NAMALWA (cell line): ENCODE measurements around the gene ERCC1.
"Not testable (repeated sequence)": the region's sequence is repeated elsewhere in the genome, so short reads cannot be mapped to it uniquely, and the experiment has no call there.

Experiments
- DNase-seq: peaks from one replicate; pipeline ENCODE4 v3.0.0-alpha.2; 2015; ENCODE audit warnings: low spot score

Gene ERCC1

DNA sequence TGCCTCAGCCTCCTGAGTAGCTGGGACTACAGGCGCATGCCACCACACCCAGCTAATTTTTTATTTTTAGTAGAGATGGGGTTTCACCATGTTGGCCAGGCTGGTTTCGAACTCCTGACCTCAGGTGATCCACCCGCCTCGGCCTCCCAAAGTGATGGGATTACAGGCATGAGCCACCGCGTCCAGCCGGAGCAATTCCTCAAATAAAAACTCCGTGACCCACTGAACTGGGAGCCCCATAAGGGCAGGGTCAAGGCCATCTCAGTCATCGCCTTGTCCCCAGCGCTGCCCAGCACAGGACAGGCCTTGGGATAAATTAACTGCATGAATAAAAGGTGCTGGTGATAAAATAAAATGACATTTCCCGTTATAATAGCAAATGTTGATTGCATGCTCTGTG lies 6.2 kb upstream of the ERCC1 start:
- not testable (repeated sequence) for DNase-seq

DNA sequence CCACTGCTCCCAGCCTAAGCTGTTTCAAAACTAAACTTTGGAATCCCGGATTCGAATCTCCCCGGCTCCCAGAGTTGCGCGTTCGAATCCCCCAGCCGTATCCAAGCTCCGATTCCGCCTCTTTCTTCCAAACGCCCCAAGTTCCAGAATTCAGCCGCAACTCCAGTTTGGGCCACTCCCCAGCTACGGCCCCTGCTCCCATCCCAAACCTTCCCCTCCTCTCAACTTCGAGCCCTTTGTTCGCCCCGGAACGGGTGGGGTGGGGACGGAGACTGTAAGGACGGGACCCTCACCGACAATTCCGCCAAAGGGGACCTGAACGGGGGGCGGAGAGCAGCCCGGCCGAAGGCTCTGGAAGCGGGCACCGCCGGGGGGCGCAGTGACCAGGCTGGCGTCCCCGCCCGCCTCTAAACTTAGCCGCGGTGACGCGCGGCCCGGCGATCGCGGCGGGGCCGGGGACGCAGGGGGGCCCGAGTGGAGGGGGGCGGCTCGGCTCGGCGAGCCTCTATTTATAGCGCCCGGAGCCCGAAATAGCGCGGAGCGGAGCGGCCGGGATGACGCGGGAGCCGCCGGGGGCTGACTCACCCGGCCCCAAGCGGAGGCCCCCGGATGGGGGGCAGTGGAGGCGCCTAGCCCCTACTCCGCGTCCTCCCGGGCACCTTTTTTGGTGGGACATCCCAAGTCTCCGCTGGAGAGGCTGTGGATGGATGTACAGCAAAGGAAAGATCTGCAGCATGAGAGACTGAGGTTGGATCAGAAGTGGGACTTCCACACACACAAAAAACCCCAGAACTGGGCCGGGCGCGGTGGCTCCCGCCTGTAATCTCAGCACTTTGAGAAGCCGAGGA lies 4.9 kb upstream of the ERCC1 start:
- no peak for DNase-seq

DNA sequence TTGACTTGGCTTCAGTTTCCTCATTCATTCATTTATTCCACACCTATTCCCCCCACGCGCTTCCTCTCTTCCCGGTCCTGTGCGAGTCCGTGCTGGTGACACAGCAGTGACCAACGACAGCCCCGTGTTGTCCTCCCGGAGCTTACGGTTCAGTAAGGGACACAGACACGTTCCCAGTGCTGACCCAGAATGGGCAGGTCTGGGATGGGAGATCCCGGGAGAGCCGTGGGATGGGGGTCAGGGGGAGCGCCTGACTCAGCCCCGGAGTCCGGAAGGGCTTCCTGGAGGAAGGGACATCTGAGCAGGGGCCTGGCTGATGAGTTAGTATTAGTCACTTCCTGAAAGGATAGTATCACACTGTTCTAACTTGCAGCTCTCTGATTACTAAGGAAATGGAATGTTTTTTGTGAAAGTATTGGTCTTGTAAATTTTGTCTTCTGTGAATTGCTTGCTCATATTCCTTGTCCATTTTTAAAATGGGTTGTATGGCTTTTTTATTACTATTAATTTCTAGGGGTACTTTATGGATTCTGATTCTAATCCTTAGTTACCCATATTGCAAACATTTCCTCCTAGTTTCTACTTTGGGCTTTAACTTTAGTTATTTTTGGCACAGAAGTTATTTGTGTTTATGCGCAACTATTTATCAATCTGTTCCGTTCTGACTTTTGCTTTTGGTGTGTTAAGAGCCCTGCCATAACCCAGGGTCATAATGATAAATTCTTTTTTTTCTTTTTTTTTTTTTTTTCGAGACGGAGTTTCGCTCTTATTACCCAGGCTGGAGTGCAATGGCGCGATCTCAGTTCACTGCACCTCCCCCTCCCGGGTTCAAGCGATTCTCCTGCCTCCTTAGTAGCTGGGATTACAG lies 708 bp upstream of the ERCC1 start:
- DNase-seq: no peak

DNA sequence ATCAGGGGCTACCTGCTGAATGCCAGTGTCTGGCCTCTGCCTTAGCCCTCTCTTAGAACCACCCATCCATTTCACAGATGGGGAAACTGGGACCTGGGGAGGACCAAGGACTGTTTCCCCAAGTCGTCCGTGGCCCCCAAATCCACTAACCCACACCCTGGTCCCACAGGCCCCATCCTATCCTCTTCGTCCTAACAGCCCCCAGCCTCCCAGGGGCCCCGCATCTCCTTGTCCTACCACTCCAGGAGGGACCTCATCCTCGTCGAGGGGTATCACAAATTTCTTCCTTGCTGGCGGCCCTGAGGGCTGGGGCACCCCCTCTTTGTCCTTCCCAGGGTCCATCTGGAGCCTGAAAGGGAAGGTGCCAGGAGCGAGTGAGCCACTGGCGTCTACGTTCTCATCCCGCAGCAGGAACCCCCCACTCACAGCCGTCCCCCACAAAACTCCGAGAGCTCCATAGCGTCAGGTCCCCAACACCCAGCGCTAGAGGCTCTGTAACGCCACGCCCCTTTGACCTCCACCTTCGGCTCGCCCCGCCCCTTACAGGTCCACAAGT lies 606 bp downstream of the ERCC1 start:
- no peak for DNase-seq

DNA sequence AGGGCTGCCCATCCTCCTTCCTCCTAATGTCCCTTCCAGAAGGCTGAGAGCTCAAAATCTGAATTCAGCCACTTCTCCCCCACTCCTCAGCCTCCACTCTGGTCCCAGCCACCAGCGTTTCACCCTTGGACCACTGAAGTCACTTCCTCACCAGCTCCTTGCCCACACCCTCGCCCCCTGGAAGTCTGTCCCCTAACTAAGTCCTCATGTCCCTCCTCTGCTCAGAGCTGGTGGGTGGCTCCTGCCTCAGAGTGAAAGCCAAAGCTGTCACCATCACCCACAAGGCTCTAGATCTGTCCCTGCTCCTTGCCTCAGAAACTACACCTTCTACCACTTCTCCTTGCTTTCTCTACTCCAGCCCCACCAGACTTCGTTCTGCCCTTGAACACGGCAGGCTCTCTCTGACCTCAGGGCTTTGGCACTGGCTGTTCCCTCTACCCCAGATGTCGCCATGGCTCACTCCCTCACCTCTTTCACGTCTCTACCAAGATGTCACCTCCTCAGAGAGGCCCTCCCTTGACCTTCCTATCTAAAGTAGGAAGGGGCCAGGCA lies 1.7 kb downstream of the ERCC1 start:
- no peak for DNase-seq

DNA sequence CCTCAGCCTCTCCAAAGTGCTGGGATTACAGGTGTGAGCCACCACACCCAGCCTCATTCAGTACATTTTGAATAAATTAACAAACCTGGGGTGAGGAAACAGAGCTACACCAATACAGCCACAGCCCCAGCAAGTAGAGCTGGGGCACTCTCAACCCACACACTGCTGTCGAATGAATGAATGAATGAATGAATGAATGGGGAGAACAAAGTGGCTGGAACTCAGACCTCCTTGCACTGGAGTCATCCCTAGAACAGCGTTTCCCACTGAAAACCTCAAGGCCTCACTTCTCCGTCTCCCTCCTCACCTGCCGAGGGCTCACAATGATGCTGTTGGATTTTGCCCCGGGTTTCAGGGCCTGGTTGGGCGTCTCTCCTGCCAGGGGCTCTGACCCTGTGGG lies 2.8 kb downstream of the ERCC1 start:
- DNase-seq: no peak

DNA sequence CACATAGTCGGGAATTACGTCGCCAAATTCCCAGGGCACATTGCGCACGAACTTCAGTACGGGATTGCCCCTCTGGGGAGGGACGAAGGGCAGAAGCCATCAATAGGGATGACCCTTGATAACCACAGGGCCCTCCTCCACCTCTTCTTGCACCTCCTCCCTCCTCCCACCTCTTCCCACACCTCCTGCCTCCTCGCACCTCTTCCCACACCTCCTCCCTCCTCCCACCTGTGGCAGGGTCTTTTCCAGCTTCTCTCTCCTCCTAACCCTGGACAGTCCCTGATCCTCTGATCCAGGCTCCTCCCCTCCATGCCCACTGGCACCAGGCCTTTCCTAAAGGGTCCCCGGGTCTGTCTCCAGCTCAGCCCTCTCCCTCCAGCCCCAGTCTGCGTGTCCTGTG lies 3.4 kb downstream of the ERCC1 start:
- no peak for DNase-seq

DNA sequence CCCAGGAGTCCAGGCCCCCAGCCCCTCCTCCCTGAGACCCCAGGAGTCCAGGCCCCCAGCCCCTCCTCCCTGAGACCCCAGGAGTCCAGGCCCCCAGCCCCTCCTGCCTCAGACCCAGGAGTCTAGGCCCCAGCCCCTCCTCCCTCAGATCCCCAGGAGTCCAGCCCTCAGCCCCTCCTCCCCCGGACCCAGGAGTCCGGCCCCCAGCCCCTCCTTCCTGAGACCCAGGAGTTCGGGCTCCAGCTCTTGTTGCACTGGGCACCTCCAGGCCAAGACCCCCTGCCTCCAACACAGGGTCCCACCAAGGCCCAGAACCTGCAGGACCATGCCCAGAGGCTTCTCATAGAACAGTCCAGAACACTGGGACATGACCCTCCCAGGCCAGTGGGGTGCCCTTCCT lies 3.8 kb downstream of the ERCC1 start:
- DNase-seq: no peak

DNA sequence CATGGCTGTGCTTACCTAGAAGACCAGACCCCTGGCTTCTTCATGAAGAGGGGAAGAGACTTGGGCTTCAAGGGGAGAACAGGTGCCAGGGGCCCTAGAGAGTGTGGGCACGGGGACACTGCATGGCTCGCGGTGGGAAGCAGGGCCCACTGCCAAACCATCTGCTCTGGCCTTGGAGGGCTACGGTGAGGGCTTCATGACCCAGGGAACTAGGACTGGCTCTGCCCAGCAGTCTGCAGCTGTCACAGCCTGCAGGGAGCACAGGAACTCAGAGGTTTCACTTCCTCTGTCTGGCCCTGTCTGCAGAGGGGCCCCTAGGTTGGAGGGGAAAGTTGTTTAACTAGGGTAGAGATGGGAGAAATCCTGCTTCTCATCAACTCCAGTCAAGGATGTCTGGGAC lies 4.3 kb downstream of the ERCC1 start:
- DNase-seq: peak; percentile 93

DNA sequence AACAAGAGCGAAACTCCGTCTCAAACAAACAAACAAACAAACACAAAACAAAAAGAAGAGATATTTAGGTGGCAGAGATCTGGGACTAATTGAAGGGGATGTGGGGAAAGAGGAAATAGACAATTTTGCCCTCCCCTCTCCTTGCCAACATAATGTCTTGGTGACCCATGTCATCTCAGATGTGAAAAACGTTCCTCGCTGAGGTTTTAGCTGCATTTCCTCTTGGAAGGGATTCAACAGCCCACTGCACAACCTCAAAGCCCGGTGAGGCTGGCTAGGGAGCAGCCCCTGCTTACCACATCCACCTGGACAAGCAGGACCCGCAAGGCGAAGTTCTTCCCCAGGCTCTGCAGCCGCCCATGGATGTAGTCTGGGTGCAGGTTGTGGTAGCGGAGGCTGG lies 4.9 kb downstream of the ERCC1 start:
- DNase-seq: no peak

DNA sequence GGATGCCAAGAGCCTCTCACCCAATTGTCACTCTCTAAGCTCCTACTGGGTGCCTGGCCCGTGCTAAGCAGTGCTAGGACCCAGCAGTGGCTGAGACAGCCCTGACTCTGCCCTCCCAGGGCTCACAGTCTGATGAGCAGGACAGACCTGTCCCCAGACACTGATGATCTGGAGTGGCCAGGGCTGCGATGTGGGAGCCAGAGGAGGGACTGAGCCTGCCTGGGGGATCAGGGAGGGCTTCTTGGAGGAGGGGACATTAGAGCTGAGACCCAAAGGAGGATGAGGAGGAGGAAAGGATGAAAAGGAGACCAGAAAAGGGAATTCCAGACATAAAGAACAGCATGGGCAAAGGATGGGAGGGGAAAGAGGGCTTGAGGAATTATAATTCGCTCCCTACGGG lies 6.6 kb downstream of the ERCC1 start:
- DNase-seq: no peak

DNA sequence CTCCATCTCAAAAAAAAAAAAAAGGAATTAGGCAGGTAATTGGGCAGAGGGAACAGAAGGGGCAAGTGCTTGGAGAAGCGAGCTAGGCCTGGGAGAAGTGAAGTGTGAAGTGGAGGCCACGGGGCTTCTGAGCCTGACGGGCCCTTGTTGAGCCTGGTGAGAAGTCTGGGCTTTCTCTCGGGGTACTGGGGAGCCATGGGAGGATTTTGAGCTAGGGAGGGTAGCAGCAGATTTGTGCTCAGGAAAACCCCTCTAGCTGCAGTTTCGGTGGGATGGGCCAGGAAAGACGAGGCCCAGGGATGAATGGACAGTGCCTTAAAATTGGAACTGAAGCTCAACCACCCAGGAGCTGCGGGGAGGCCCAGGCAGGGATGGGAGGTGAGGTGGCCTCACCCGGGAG lies 9.2 kb downstream of the ERCC1 start:
- no peak for DNase-seq

DNA sequence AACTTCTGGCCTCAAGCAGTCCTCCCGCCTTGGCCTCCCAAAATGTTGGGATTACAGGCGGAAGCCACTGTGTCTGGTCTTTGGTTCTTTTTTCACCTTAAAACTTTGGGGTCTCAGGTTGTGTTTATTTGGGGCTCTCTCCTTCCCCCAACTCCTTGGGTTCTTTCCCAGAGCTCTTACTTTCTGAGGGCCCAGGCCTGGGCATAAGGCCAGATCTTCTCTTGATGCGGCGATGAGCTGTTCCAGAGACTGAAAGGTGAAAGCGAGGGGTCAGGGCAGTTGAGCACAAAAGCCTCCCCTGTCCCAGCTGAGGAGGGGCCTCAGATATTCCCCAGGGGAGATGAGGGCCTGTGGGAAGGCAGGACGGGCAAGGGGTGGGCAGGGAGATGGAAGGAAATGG lies 10.2 kb downstream of the ERCC1 start:
- DNase-seq: no peak

DNA sequence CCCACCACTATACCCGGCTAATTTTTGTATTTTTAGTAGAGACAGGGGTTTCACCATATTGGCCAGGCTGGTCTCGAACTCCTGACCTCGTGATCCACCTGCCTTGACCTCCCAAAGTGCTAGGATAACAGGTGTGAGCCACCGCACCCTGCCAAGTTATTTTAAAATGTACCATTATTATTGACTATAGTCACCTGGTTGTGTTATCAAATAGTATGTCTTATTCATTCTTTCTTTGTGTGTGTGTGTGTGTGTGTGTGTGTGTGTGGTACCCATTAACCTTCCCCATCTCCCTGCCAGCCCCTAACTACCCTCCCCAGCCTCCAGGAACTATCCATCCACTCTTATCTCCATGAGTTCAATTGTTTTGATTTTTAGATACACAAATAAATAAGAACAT lies 13.4 kb downstream of the ERCC1 start:
- DNase-seq: not testable (repeated sequence)

DNA sequence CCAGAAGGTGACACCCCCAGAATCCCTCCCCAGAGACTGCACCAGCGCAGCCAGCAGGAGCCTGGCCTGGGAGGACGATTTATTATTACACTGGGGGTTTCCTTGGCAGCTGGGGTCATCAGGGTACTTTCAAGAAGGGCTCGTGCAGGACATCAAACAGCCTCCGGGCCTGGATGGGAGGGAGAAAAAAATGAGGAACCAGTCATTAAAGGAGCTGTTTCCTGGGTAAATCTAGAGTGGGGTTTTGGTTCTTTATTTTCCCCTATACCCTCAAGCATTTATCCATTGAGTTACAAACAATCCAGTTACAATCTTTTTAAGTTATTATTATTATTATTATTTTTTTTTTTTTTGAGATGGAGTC lies 14.2 kb downstream of the ERCC1 start:
- DNase-seq: no peak

DNA sequence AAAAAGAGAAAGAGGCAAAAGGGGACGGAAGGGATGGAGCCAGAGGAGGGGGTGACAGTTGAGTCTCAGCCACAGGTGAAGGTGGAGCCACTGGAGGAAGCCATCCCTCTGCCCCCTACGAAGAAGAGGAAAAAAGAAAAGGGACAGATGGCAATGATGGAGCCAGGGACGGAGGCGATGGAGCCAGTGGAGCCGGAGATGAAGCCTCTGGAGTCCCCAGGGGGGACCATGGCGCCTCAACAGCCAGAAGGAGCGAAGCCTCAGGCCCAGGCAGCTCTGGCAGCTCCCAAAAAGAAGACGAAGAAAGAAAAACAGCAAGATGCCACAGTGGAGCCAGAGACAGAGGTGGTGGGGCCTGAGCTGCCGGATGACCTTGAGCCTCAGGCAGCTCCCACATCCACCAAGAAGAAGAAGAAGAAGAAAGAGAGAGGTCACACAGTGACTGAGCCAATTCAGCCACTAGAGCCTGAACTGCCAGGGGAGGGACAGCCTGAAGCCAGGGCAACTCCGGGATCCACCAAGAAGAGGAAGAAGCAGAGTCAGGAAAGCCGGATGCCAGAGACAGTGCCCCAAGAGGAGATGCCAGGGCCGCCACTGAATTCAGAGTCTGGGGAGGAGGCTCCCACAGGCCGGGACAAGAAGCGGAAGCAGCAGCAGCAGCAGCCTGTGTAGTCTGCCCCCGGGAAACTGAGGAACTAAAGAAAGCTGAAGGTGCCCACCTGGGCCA lies 14.7 kb downstream of the ERCC1 start:
- DNase-seq: no peak

DNA sequence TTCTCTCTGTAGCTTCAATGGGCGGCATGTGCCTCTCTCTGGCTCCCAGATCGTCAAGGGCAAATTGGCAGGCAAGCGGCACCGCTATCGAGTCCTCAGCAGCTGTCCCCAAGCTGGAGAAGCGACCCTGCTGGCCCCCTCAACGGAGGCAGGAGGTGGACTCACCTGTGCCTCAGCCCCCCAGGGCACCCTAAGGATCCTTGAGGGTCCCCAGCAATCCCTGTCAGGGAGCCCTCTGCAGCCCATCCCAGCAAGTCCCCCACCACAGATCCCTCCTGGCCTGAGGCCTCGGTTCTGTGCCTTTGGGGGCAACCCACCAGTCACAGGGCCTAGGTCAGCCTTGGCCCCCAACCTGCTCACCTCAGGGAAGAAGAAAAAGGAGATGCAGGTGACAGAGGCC lies 15.6 kb downstream of the ERCC1 start:
- DNase-seq: no peak

DNA sequence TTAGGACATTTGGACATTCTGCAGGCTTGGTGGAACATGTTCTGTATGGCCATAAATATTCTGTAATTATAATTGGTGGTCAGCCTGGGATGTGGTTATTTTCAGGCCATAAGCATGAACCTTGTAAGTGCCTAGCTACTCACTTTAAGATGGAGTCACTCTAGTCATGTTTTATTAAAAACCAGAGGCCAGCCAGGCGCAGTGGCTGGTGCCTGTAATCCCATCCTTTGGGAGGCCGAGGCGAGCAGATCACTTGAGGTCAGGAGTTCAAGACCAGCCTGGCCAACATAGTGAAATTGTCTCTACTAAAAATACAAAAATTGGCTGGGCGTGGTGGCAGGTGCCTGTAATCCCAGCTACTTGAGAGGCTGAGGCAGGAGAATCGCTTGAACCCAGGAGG lies 16.1 kb downstream of the ERCC1 start:
- DNase-seq: not testable (repeated sequence)

DNA sequence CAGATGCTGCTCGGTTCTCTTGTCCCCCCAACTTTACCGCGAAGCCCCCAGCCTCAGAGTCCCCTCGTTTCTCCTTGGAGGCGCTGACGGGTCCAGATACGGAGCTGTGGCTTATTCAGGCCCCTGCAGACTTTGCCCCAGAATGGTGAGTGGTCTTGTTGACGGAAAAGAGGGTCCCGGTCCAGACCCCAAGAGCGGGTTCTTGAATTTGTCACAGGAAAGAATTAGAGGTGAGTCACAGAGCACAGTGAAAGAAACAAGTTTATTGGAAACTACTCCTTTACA lies 16.7 kb downstream of the ERCC1 start:
- DNase-seq: no peak

DNA sequence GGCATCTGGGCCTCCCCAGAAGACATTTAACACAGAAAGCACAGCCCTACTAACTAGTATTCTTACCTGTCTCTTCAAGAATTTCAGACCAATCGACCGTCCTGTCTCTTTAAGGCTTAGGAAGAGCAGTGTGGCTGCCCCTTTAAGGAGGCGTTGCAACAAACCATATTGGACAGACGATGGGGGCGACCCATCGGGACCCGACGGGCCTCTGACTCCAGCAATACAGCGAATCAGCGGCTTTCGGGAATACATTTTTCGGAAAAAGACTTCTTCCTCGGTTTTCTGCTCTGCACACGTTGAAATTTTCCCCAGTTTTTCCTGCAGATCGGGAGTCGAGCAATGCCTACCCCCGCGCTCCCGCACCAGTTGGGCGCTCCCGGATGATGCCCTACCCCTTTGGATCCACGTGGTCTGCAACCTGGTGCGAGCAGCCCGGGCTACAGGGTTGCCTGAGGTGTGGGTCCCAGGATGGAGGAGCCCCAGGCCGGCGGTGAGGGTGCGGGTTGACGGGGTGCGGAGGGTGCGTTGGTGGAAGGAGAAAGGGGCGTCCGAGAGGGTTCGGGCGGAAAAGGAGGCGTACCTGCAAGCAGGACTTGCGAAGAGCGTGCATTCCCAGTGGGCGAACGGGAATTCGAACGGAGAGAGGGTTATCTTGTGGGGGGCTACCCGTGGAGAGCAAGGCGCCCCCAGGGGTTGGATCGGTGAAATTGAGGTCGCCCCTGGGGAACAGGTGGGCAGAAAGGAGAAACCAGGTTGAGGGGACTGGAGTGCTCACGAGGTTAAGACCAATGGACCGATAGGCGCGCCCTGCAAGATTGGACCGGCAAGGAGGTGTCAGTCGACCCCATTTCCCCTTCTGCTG lies 17.3 kb downstream of the ERCC1 start, which contains the start of gene POLR1G:
Gene POLR1G, plus strand, starts transcription at position 419 of the 865 bp plus-strand sequence. Its CDS starts 53 bp downstream, at position 472.
- DNase-seq: peak; percentile 94
